Lower lobe of right lung (tissue), 2 donors: ENCODE measurements around the gene HCN1. TPM values are rescaled to one million over a fixed set of nuclear protein-coding genes. Genes with fewer than 3 reads are reported as not detected.

Experiments
- ATAC-seq, 2 donors: fragments of 200-7000 bp; cut with Tn5 transposase; one replicate each; pipeline ENCODE4 v1.9.1; 2020 to 2022; ENCODE audit warnings: mild to moderate bottlenecking in 2 of 2, moderate library complexity in 2 of 2
- DNase-seq: peaks from one replicate; pipeline ENCODE4 v3.0.0-alpha.2; 2020
- H3K27ac ChIP-seq: fragments of 200-600 bp; one replicate; pipeline ENCODE4 v1.8.0; 2022
- H3K27me3 ChIP-seq: fragments of 200-600 bp; one replicate; pipeline ENCODE4 v1.8.0; 2022; ENCODE audit warnings: low read depth
- H3K36me3 ChIP-seq: fragments of 200-600 bp; one replicate; pipeline ENCODE4 v1.8.0; 2022; ENCODE audit warnings: mild to moderate bottlenecking
- H3K4me1 ChIP-seq: fragments of 200-600 bp; one replicate; pipeline ENCODE4 v1.8.0; 2022
- H3K4me3 ChIP-seq: fragments of 200-600 bp; one replicate; pipeline ENCODE4 v1.8.0; 2022; ENCODE audit warnings: mild to moderate bottlenecking
- H3K9me3 ChIP-seq: fragments of 200-600 bp; one replicate; pipeline ENCODE4 v1.8.0; 2022
- intact Hi-C: fragments of 100-400 bp; cut with DNase I; formaldehyde crosslinking; loops from one replicate; pipeline ENCODE4 v1.11.0; 2022
- total RNA-seq: library from RNA; stranded (reverse); fragmentation: NEBNext Ultra II Directional; extraction: Animal tissue kit (Norgen Biotek cat#: 25700); gene quantifications from one replicate; pipeline ENCODE4 v1.2.1, GENCODE V29; 2021
- TF ChIP-seq, protein P1 (sequence below): fragments of 200-600 bp; IDR thresholded peaks from one replicate; pipeline ENCODE4 v1.8.0; 2022; ENCODE audit warnings: antibody characterized with exemption, mild to moderate bottlenecking
- donor health status: DM: no; HTN: yes; CAD: no; lungs with severe emphysema.

Gene HCN1
- total RNA-seq, 1 donor from 2014 or later, result not detected

DNA sequence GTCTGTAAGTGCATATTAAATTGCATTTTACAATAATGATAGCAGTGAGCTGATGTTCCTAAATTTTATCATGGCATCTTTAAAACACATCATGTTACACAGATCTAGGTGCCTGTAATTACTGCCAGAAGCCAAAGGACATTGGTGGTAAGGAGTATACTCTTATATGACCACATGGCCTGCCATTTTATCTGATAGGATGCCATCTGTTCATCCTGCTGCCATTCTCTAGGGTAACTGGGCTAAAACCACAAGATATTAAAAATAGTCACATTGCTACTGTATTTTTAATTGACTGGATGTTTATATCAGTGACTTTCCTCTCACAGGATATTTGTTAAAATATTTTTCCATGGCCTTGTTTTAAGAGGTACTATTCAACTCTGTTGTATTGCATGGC is 53.1 kb downstream of the HCN1 start:
- H3K9me3 ChIP-seq, result no peaks in the 10 kb centered on the region
- H3K36me3 ChIP-seq, result no peaks in the 10 kb centered on the region
- no peaks in the 10 kb centered on the region for H3K27me3 ChIP-seq
- intact Hi-C loops, result no loop called here
- H3K27ac ChIP-seq, result no peak overlapping the region
- no peaks in the 10 kb centered on the region for H3K4me1 ChIP-seq
- TF ChIP-seq, protein P1, sequence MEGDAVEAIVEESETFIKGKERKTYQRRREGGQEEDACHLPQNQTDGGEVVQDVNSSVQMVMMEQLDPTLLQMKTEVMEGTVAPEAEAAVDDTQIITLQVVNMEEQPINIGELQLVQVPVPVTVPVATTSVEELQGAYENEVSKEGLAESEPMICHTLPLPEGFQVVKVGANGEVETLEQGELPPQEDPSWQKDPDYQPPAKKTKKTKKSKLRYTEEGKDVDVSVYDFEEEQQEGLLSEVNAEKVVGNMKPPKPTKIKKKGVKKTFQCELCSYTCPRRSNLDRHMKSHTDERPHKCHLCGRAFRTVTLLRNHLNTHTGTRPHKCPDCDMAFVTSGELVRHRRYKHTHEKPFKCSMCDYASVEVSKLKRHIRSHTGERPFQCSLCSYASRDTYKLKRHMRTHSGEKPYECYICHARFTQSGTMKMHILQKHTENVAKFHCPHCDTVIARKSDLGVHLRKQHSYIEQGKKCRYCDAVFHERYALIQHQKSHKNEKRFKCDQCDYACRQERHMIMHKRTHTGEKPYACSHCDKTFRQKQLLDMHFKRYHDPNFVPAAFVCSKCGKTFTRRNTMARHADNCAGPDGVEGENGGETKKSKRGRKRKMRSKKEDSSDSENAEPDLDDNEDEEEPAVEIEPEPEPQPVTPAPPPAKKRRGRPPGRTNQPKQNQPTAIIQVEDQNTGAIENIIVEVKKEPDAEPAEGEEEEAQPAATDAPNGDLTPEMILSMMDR, result no peak
- ATAC-seq (no peak), DNase-seq (no peak)
- no peak overlapping the region for H3K4me3 ChIP-seq

- H3K4me3 ChIP-seq, result no peak overlapping the region
Observed at GRCh38 chr5:45642370-45642769, 53.8 kb downstream of the HCN1 start.

GRCh38 chr5:45639040-45639439 is 57.1 kb downstream of the HCN1 start:
- H3K36me3 ChIP-seq, result no peaks in the 10 kb centered on the region
- H3K9me3 ChIP-seq, result no peaks in the 10 kb centered on the region
- no peak overlapping the region for H3K27ac ChIP-seq
- DNase-seq (no peak), ATAC-seq (no peak)
- no peaks in the 10 kb centered on the region for H3K4me1 ChIP-seq
- no peaks in the 10 kb centered on the region for H3K27me3 ChIP-seq
- intact Hi-C loops, result no loop called here
- H3K4me3 ChIP-seq, result no peak overlapping the region
- TF ChIP-seq, protein P1, result no peak

More at GRCh38 chr5:45642370-45642769, 53.8 kb downstream of the HCN1 start:
- intact Hi-C loops, result no loop called here
- no peaks in the 10 kb centered on the region for H3K4me1 ChIP-seq
- TF ChIP-seq, protein P1, result no peak
- H3K9me3 ChIP-seq, result no peaks in the 10 kb centered on the region
- DNase-seq (no peak), ATAC-seq (no peak)
- H3K27ac ChIP-seq, result no peak overlapping the region
- H3K27me3 ChIP-seq, result no peaks in the 10 kb centered on the region
- H3K36me3 ChIP-seq, result no peaks in the 10 kb centered on the region

DNA sequence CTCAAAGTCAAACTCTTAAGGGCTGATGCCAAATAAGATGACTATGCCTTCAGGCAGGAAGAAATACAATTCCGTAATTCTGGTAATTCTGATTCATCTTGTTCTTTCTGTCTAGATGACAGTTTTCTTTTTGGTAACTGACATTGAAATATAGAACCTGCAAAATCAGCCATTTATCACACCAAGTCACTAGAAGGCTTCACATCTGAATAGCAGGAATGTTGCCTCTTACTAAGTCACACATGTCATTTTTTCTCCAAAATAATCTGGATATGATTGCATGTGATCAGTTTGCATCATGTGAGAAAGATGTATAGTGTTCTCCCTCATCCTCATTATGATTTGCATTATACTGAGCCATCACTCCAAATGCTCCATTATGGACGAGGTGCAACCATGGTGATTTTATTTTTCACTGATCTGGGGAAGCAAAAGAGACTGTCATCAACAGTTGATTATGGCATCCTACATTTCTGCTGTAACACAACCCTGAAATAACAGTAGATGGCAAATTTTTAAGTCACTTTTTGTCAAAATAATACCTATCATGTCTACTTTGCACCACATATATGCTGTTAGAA is 69.0 kb downstream of the HCN1 start:
- Histone ChIP-seq H3K27ac (no peak overlapping the region), H3K4me1 (no peaks in the 10 kb centered on the region), H3K27me3 (no peaks in the 10 kb centered on the region), H3K36me3 (no peaks in the 10 kb centered on the region), H3K9me3 (no peaks in the 10 kb centered on the region), H3K4me3 (no peak overlapping the region)
- intact Hi-C loops, result no loop called here
- DNase-seq (no peak), ATAC-seq (no peak)
- TF ChIP-seq, protein P1, result no peak

- TF ChIP-seq, protein P1, result no peak
- H3K27ac ChIP-seq, result no peak overlapping the region
- no peak overlapping the region for H3K4me3 ChIP-seq
- H3K9me3 ChIP-seq, result no peaks in the 10 kb centered on the region
- no peak for ATAC-seq
- no peaks in the 10 kb centered on the region for H3K4me1 ChIP-seq
- intact Hi-C loops, result no loop called here
- H3K36me3 ChIP-seq, result no peaks in the 10 kb centered on the region
- H3K27me3 ChIP-seq, result no peaks in the 10 kb centered on the region
- no peak for DNase-seq
Observed at GRCh38 chr5:45623832-45624231, 72.3 kb downstream of the HCN1 start.
